ENCODE results near the gene ZNRF1. TPM values are rescaled to one million over a fixed set of nuclear protein-coding genes. Genes with fewer than 3 reads are reported as not detected.

ZNRF1 gene
- total RNA-seq, 1 experiment from 2014 or later = 48.2 TPM

DNA sequence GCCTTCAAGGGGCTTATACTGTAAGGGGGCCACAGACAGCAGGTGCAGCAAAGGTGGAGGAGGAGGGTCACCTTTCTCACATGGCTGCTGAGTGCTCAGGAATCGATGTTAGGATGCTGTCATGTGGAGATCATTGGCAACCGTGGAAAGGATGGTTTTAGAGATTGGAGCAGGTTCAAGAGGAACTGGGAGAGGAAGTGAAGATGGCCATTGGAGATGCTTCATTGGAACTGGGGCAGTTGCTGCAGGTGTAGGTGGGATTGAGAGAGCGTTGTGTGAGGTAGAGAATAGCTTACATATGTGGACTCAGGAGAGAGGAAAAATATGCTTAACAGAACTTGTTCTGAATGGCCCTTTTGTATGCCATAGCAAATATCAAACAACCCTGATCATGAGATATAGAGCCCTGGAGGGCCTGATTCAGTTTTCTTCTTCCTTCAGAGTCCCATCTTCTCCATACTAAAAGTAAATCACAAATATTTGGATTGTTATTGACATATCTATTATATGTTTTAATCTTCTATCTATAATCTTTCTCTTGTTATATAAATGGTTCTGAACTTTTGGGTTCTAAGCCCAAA is 77.0 kb downstream of the ZNRF1 start (continued):
- TF ChIP-seq, protein P1, sequence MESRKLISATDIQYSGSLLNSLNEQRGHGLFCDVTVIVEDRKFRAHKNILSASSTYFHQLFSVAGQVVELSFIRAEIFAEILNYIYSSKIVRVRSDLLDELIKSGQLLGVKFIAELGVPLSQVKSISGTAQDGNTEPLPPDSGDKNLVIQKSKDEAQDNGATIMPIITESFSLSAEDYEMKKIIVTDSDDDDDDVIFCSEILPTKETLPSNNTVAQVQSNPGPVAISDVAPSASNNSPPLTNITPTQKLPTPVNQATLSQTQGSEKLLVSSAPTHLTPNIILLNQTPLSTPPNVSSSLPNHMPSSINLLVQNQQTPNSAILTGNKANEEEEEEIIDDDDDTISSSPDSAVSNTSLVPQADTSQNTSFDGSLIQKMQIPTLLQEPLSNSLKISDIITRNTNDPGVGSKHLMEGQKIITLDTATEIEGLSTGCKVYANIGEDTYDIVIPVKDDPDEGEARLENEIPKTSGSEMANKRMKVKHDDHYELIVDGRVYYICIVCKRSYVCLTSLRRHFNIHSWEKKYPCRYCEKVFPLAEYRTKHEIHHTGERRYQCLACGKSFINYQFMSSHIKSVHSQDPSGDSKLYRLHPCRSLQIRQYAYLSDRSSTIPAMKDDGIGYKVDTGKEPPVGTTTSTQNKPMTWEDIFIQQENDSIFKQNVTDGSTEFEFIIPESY (IDR thresholded peaks at IDR 0.05; ENCODE audit: extremely low read depth, insufficient replicate concordance, low read length) = no peak
- TF ChIP-seq POLR2A (IDR thresholded peaks at IDR 0.05; ENCODE audit: borderline replicate concordance, extremely low read depth, insufficient read depth, insufficient read length) (no peak), ELF1 (IDR thresholded peaks at IDR 0.05; ENCODE audit: borderline replicate concordance, low read depth) (no peak)

DNA sequence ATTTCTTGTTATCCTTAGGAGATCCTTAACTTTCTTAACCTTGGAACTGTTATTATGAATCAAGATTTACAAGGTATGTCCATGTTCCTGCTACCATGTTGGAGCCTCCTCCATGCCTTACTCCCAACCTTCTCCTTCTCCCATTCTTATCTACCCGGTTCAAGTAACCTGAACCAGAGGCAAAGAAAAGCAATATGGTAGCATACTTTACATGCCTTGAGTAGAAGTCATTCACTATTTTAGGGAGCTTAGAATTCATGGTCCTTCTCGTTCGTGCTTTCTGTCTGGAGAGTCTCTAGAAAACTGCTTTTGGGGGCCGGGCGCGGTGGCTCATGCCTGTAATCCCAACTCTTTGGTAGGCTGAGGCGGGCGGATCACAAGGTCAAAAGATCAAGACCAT is 80.1 kb downstream of the ZNRF1 start:
- BruUV-seq (replicated peaks) = no TSS peak
- Histone ChIP-seq H3K27me3 (ENCODE audit: insufficient read depth, low read length) (no peaks in the 10 kb centered on the region), H3K4me3 (replicated peaks in 1 of 2; ENCODE audit: low read depth in 1 of 2, low read length in 2 of 2) (no peak overlapping the region), H3K36me3 (ENCODE audit: control insufficient read depth in 1 of 2, insufficient read depth in 2 of 2, low read length in 2 of 2) (no peaks in the 10 kb centered on the region), H3K9me3 (ENCODE audit: control insufficient read depth in 1 of 2, insufficient read depth in 1 of 2, low read depth in 1 of 2, low read length in 2 of 2) (no peaks in the 10 kb centered on the region), H2AFZ (ENCODE audit: low read depth, low read length, poor library complexity, severe bottlenecking) (no peak overlapping the region), H3K4me1 (ENCODE audit: control insufficient read depth in 1 of 2, insufficient read depth in 2 of 2, low read length in 2 of 2) (peaks cover 0 to 5% of the 10 kb centered on the region in 2 experiments; a peak in 1 of 4 replicates), H3K9ac (ENCODE audit: low read length) (no peak overlapping the region), H3K9me2 (ENCODE audit: insufficient read depth) (no peaks in the 10 kb centered on the region), H3K79me2 (ENCODE audit: insufficient read depth, low read length) (peaks cover 60% of the 10 kb centered on the region), H3K27ac (ENCODE audit: low read depth, low read length) (no peak overlapping the region), H4K20me1 (ENCODE audit: insufficient read depth) (no peaks in the 10 kb centered on the region), H3K4me2 (ENCODE audit: low read length) (no peak overlapping the region)
- no peak for DNase-seq (ENCODE audit: low read depth, low spot score)
- CTCF ChIA-PET = no interaction called here
- TF ChIP-seq ZFX (IDR thresholded peaks at IDR 0.05) (no peak), EZH2phosphoT487 (IDR thresholded peaks at IDR 0.05; ENCODE audit: borderline replicate concordance) (no peak), CEBPB (IDR thresholded peaks at IDR 0.05; ENCODE audit: low read depth) (no peak), ZNF274 (IDR thresholded peaks at IDR 0.05; ENCODE audit: low read depth, low read length) (no peak), ELF1 (IDR thresholded peaks at IDR 0.05; ENCODE audit: borderline replicate concordance, low read depth) (no peak)
- TF ChIP-seq, protein P2, sequence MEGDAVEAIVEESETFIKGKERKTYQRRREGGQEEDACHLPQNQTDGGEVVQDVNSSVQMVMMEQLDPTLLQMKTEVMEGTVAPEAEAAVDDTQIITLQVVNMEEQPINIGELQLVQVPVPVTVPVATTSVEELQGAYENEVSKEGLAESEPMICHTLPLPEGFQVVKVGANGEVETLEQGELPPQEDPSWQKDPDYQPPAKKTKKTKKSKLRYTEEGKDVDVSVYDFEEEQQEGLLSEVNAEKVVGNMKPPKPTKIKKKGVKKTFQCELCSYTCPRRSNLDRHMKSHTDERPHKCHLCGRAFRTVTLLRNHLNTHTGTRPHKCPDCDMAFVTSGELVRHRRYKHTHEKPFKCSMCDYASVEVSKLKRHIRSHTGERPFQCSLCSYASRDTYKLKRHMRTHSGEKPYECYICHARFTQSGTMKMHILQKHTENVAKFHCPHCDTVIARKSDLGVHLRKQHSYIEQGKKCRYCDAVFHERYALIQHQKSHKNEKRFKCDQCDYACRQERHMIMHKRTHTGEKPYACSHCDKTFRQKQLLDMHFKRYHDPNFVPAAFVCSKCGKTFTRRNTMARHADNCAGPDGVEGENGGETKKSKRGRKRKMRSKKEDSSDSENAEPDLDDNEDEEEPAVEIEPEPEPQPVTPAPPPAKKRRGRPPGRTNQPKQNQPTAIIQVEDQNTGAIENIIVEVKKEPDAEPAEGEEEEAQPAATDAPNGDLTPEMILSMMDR (IDR thresholded peaks at IDR 0.05 in 2 of 3, conservative IDR thresholded peaks at IDR 0.05 in 1 of 3; ENCODE audit: borderline replicate concordance in 1 of 3, insufficient read depth in 1 of 3, low read depth in 2 of 3, low read length in 2 of 3) = no peak
- POLR2A ChIA-PET = no interaction called here
- RAD21 ChIA-PET (ENCODE audit: low non-redundant PET in 1 of 2, low total read pairs in 2 of 2, uncharacterized antibody in 2 of 2, unreplicated experiment in 2 of 2) = no interaction called here
- intact Hi-C loops (cut with micrococcal nuclease) = no loop called here
- ATAC-seq = no peak
